ENCODE results near the gene PCDH9.

Gene PCDH9

DNA sequence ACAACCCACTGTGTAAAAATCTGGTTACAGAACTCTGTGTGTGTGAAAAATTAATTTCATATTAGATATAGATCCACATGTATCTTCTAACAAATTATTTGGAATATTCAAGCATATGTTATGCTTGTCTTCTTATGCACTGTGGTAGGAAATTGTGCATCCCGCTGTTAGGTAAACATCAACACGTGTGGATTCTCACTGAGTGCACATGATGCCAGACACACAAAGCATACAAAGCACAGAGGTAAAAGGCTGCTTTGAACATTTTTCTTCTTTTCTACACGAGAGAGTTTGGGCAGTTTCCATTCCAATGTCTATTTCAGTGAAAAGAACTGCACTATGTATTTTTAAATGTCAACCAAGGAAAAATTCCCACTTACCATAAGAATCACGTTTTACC, 354.9 kb downstream of the PCDH9 start:
- H3K4me3 ChIP-seq (ENCODE audit: severe bottlenecking), result no peak overlapping the region
- no peaks in the 10 kb centered on the region for H3K4me1 ChIP-seq (ENCODE audit: insufficient read depth, poor library complexity, severe bottlenecking)
- H3K36me3 ChIP-seq (ENCODE audit: low read depth), result no peaks in the 10 kb centered on the region
- DNase-seq (ENCODE audit: low spot score) (no peak), ATAC-seq (ENCODE audit: low read depth) (no peak)
- no peaks in the 10 kb centered on the region for H3K9me3 ChIP-seq (ENCODE audit: severe bottlenecking)
- H3K27ac ChIP-seq (ENCODE audit: poor library complexity, severe bottlenecking), result no peak overlapping the region
- no peak for TF ChIP-seq CTCF (IDR thresholded peaks at IDR 0.05; ENCODE audit: poor library complexity, severe bottlenecking)
- H3K27me3 ChIP-seq (ENCODE audit: insufficient read depth, poor library complexity, severe bottlenecking), result no peaks in the 10 kb centered on the region

DNA sequence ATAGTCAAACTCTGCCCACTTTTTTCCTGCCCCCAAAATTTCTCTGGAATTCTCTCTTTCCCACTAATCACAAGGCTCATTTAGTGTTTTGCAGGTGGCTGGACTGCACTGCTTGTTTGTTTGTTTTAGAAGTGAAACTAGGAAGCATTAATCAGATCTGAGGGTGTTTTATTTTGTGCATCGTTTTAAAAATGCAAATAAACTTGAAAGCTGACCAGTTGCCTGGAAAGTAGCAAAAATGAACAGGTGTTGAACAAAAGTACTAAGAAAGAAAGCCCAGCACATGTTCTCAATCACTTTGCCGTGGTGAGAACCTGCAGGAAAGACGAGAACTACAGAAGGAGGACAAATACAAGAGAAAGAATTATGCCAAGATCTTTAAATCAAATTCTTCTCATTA, 365.5 kb downstream of the PCDH9 start:
- H3K4me1 ChIP-seq (ENCODE audit: insufficient read depth, poor library complexity, severe bottlenecking), result no peaks in the 10 kb centered on the region
- H3K27ac ChIP-seq (ENCODE audit: poor library complexity, severe bottlenecking), result no peak overlapping the region
- TF ChIP-seq CTCF (IDR thresholded peaks at IDR 0.05; ENCODE audit: poor library complexity, severe bottlenecking), result no peak
- DNase-seq (ENCODE audit: low spot score) (no peak), ATAC-seq (ENCODE audit: low read depth) (no peak)
- no peaks in the 10 kb centered on the region for H3K36me3 ChIP-seq (ENCODE audit: low read depth)
- no peaks in the 10 kb centered on the region for H3K27me3 ChIP-seq (ENCODE audit: insufficient read depth, poor library complexity, severe bottlenecking)
- no peak overlapping the region for H3K4me3 ChIP-seq (ENCODE audit: severe bottlenecking)
- H3K9me3 ChIP-seq (ENCODE audit: severe bottlenecking), result no peaks in the 10 kb centered on the region

DNA sequence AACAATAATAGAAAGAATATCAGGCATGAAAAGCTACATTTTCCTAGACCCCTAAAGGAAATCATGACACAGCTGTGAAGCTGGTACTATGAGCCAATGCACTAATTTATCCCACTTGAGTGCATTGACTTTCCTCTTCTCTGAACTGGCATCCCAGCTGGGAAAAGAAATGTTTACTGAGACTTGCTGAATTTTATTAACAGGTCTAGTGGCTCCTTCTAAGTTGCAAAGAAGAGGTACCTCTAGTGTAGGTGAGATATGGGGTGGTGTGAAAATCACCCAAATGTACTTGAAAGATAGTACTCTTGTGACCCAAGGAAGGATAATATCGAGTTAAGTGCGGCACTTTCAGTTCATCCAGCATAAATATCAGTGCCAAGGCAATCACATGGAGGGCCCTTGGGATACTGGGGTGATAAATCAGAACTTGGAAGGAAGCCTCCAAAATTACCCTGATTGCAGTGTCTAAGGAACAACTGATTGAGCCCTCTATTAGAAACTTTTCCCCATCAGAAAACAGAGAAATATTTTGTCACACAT, 369.2 kb downstream of the PCDH9 start:
- no peak for TF ChIP-seq CTCF (IDR thresholded peaks at IDR 0.05; ENCODE audit: poor library complexity, severe bottlenecking)
- Histone ChIP-seq H3K4me1 (ENCODE audit: insufficient read depth, poor library complexity, severe bottlenecking) (peaks cover 6% of the 10 kb centered on the region), H3K36me3 (ENCODE audit: low read depth) (no peaks in the 10 kb centered on the region), H3K9me3 (ENCODE audit: severe bottlenecking) (no peaks in the 10 kb centered on the region), H3K4me3 (ENCODE audit: severe bottlenecking) (no peak overlapping the region), H3K27me3 (ENCODE audit: insufficient read depth, poor library complexity, severe bottlenecking) (no peaks in the 10 kb centered on the region), H3K27ac (ENCODE audit: poor library complexity, severe bottlenecking) (no peak overlapping the region)
- DNase-seq (ENCODE audit: low spot score) (no peak), ATAC-seq (ENCODE audit: low read depth) (no peak)

DNA sequence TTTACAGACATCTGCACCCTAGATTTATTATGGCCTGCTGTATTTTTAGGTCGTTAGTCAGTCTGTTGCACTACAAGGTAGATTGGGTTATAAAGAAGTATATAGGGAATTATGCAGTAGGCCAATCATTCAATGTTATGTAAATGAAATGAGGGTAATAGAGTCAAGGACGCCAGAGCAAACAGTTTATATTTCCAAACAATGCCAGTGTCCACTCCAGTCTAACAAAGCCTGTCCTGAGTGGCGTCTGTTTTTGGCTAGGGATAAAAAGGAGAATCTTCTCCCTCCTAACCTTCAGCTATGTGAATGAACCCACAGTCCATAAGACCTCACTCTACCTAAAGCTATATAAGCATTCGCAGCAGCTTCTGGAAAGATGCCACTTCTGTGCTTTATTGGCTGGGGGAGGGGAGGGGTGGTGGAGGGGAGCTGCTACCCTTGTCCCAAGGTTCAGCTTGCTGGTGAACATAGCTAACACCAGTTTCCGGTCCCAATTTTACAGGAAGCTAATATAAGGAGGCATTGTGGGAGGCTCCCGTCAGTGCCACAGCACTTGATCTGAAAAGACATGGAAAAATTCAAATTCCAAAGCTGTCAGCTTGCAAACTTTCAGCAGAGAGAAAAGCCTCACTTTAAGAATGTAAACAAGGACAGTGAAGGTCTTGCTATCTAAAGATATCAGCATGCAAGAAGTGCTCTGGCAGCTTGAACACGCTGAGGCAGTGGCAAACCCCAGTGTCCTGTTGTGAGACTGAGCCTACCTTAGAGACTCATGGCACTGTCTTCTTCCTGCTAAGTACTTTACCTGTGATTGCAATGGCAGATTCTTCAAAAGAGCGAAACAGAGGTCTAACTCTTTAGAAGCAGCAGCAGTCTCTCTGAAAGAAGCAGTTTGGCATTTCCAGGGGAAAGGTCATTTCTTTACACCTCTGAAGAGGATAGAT, 369.9 kb downstream of the PCDH9 start:
- DNase-seq (ENCODE audit: low spot score) (no peak), ATAC-seq (ENCODE audit: low read depth) (no peak)
- Histone ChIP-seq H3K27me3 (ENCODE audit: insufficient read depth, poor library complexity, severe bottlenecking) (no peaks in the 10 kb centered on the region), H3K4me1 (ENCODE audit: insufficient read depth, poor library complexity, severe bottlenecking) (peaks cover 11% of the 10 kb centered on the region), H3K36me3 (ENCODE audit: low read depth) (no peaks in the 10 kb centered on the region), H3K4me3 (ENCODE audit: severe bottlenecking) (no peak overlapping the region), H3K9me3 (ENCODE audit: severe bottlenecking) (no peaks in the 10 kb centered on the region), H3K27ac (ENCODE audit: poor library complexity, severe bottlenecking) (no peak overlapping the region)
- no peak for TF ChIP-seq CTCF (IDR thresholded peaks at IDR 0.05; ENCODE audit: poor library complexity, severe bottlenecking)

GRCh38 chr13:66859078-66859477, 371.1 kb downstream of the PCDH9 start:
- H3K27ac ChIP-seq (ENCODE audit: poor library complexity, severe bottlenecking), result no peak overlapping the region
- H3K9me3 ChIP-seq (ENCODE audit: severe bottlenecking), result no peaks in the 10 kb centered on the region
- DNase-seq (ENCODE audit: low spot score), result no peak
- TF ChIP-seq CTCF (IDR thresholded peaks at IDR 0.05; ENCODE audit: poor library complexity, severe bottlenecking), result no peak
- ATAC-seq (ENCODE audit: low read depth), result no peak
- H3K36me3 ChIP-seq (ENCODE audit: low read depth), result no peaks in the 10 kb centered on the region
- H3K4me3 ChIP-seq (ENCODE audit: severe bottlenecking), result no peak overlapping the region
- H3K4me1 ChIP-seq (ENCODE audit: insufficient read depth, poor library complexity, severe bottlenecking), result peaks cover 16% of the 10 kb centered on the region
- no peaks in the 10 kb centered on the region for H3K27me3 ChIP-seq (ENCODE audit: insufficient read depth, poor library complexity, severe bottlenecking)
